Mucosa of descending colon (tissue), 3 donors: ENCODE results near the gene TNIK. TPM values are rescaled to one million over a fixed set of nuclear protein-coding genes. Genes with fewer than 3 reads are reported as not detected.

Source experiments
- ATAC-seq: fragments of 200-7000 bp; cut with Tn5 transposase; one replicate; pipeline ENCODE4 v1.9.1; 2020; ENCODE audit warnings: mild to moderate bottlenecking, moderate library complexity
- DNase-seq, 3 donors: peaks; one replicate each; pipeline ENCODE4 v3.0.0-alpha.2; 2020
- H3K36me3 ChIP-seq: fragments of 200-600 bp; one replicate; pipeline ENCODE4 v1.8.0; 2021; ENCODE audit warnings: low read depth, mild to moderate bottlenecking
- H3K4me1 ChIP-seq: fragments of 200-600 bp; one replicate; pipeline ENCODE4 v1.8.0; 2021; ENCODE audit warnings: low read depth, mild to moderate bottlenecking
- H3K4me3 ChIP-seq: fragments of 200-600 bp; one replicate; pipeline ENCODE4 v1.8.0; 2021; ENCODE audit warnings: mild to moderate bottlenecking
- H3K9me3 ChIP-seq: fragments of 200-600 bp; one replicate; pipeline ENCODE4 v1.8.0; 2021; ENCODE audit warnings: mild to moderate bottlenecking
- intact Hi-C, 2 donors: fragments of 100-400 bp; cut with DNase I in 1 of 2; cut with micrococcal nuclease in 1 of 2; formaldehyde crosslinking; loops; one replicate each; pipeline versions ENCODE4 v1.11.0 to v1.11.1; 2022; cut with DNase I, micrococcal nuclease
- total RNA-seq, 3 donors: library from RNA; stranded (reverse); fragmentation: NEBNext Ultra II Directional in 2 of 3; extraction: Animal tissue kit (Norgen Biotek cat#: 25700) in 2 of 3; gene quantifications; one replicate each; pipeline versions ENCODE4 v1.2.1 to v1.2.4, GENCODE V29; 2021 to 2023
- TF ChIP-seq, protein P1 (sequence below): fragments of 200-600 bp; IDR thresholded peaks from one replicate; pipeline ENCODE4 v1.8.0; 2022; ENCODE audit warnings: antibody characterized with exemption, mild to moderate bottlenecking
- donor health status: DM: no; HTN: no; CAD: no; lungs with moderate emphysema.
- donor health status: DM: no; HTN: no; CAD: no.
- donor health status: DM: no; HTN: yes; CAD: no.

Gene TNIK
- total RNA-seq, 3 donors from 2014 or later: 27.2 to 33.0 (median 28.0) TPM

DNA sequence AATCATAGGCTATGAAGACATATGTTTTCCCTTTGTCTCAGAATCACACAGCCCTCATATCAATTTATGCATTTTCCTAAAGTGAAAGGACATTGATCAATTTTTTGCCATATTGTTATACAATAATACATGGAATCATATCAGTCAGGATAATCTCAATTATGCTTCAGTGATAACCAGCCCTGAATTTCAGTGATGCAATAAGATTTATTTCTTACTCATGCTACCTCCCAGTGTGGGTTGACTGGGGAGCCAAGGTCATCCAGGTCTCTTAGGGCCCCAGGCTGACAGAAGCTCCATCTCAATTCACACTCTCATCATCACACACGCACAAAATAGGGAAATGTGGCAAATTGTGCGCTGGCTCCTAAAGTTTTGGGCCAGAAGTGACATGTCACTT lies 44.2 kb upstream of the TNIK start:
- Histone ChIP-seq H3K36me3 (no peaks in the 10 kb centered on the region), H3K9me3 (no peaks in the 10 kb centered on the region), H3K4me3 (no peak overlapping the region), H3K4me1 (no peaks in the 10 kb centered on the region)
- TF ChIP-seq, protein P1, sequence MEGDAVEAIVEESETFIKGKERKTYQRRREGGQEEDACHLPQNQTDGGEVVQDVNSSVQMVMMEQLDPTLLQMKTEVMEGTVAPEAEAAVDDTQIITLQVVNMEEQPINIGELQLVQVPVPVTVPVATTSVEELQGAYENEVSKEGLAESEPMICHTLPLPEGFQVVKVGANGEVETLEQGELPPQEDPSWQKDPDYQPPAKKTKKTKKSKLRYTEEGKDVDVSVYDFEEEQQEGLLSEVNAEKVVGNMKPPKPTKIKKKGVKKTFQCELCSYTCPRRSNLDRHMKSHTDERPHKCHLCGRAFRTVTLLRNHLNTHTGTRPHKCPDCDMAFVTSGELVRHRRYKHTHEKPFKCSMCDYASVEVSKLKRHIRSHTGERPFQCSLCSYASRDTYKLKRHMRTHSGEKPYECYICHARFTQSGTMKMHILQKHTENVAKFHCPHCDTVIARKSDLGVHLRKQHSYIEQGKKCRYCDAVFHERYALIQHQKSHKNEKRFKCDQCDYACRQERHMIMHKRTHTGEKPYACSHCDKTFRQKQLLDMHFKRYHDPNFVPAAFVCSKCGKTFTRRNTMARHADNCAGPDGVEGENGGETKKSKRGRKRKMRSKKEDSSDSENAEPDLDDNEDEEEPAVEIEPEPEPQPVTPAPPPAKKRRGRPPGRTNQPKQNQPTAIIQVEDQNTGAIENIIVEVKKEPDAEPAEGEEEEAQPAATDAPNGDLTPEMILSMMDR: no peak
- ATAC-seq (no peak), DNase-seq (no peak)
- intact Hi-C loops: no loop called here

DNA sequence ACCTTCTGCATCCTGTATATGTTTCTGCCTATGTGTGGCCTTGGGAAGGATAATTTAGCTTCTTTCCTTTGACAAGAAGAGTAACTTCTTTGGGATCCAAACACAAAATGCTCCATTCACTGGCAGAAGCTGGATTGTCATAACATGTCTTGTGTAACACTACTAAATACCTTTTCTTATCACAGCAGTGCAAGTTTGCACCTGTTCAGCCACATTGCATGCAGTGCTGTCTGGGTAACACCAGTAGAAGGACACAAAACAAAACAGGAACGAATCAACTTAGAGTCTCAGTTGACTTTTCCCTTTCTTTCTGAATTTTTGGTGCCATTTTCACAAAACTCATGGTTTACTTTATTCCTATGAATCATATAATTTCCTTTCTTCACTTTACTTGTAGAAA lies 43.6 kb upstream of the TNIK start:
- no peaks in the 10 kb centered on the region for H3K4me1 ChIP-seq
- TF ChIP-seq, protein P1: no peak
- H3K36me3 ChIP-seq: no peaks in the 10 kb centered on the region
- ATAC-seq (no peak), DNase-seq (no peak)
- intact Hi-C loops: no loop called here
- no peaks in the 10 kb centered on the region for H3K9me3 ChIP-seq
- no peak overlapping the region for H3K4me3 ChIP-seq

DNA sequence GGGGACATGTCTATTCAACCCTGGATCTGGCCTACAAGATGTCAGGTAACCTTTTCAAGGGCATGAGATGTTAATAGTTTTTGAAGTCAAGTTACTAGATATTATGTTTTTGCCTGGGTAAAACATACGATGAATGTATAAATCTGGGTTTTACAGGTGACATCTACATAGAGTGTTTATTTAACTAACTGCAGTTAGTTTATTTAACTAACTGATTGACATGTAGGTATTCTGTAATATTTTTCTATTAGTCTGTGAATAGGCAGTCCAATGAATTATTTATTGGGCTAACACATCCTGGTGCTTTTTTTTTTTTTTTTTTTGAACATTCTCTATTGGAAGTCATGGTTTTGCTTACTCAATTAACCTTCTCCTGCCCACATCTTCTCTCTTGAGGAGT lies 38.7 kb upstream of the TNIK start:
- no peak for ATAC-seq

DNA sequence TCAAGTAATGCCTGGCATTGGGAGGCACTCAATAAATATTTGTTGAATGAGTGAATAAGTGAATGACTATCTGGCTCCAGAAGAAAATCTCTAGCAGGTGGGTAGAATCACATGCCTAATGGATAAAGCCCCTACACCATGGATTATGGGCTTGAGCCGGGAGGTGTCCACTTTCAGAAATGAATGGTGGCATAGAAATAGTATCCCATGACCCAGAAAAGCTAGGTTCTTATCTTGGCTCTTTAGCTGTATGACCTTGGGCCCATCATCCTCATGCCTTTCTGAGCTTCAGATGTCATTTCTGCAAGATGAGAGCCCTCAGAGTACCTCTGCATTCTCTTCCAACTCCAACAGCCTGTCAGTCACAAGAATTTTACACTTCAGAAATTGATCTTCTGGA lies 37.3 kb upstream of the TNIK start:
- Histone ChIP-seq H3K36me3 (no peaks in the 10 kb centered on the region), H3K4me1 (no peaks in the 10 kb centered on the region), H3K9me3 (no peaks in the 10 kb centered on the region), H3K4me3 (no peak overlapping the region)
- intact Hi-C loops: no loop called here
- ATAC-seq: no peak
- TF ChIP-seq, protein P1: no peak
- no peak for DNase-seq

More for the DNA sequence above, 38.7 kb upstream of the TNIK start:
- TF ChIP-seq, protein P1: no peak
- H3K4me3 ChIP-seq: no peak overlapping the region
- H3K36me3 ChIP-seq: no peaks in the 10 kb centered on the region
- H3K4me1 ChIP-seq: no peaks in the 10 kb centered on the region
- no peaks in the 10 kb centered on the region for H3K9me3 ChIP-seq
- DNase-seq: no peak
- intact Hi-C loops: no loop called here

DNA sequence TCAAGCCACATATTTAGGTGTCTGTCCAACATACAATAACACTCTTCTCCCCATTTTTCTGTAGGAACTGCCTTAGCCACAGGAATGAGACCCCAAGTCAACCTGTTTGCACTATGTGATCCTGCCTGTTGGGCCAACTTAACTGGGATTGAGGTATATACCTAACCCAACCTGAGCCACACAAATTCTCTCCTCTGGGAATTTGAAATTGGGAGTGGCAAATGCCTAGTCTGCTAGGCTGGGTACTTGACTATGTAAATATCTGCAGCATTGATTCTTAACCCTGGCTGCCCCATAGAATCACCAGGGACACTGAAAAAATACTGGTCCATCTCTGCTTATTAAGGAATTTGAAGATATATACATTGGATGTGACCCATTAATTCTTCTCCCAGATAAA lies 35.2 kb upstream of the TNIK start:
- DNase-seq: no peak
- TF ChIP-seq, protein P1: no peak
- H3K4me3 ChIP-seq: no peak overlapping the region
- H3K36me3 ChIP-seq: no peaks in the 10 kb centered on the region
- no peak for ATAC-seq
- no peaks in the 10 kb centered on the region for H3K4me1 ChIP-seq
- intact Hi-C loops: no loop called here
- H3K9me3 ChIP-seq: no peaks in the 10 kb centered on the region

DNA sequence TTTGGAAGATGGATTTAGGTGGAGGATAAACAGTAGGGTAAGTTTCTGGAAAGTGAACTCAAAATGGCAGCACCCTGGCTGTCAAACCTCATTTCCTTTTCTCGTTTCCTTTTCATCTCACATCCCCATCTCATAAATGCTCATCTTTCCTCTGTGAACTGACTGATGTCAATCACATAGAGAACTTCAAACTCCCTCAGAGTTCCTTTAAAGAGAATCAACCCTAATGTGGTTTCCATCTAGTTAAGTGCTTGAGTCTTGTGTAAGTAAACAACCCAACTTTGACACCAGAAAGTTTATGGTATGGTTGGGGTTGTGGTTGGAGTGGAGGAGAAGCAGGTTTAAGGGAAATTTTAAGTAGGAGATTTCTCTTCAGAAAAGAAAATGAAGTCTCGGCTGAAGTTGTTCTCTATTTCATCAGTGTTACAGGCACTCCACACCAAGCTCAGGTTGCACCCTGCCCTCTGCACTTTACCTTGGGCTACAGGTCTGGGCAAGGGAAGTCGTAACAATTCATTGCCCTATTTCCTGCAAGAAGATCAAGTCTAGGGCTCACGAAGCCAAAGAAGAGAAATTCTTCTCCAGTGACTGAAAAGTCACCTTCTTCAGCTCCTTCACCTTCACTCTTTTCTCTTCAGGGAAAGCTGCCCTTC lies 34.4 kb upstream of the TNIK start:
- TF ChIP-seq, protein P1: no peak
- Histone ChIP-seq H3K36me3 (no peaks in the 10 kb centered on the region), H3K4me1 (no peaks in the 10 kb centered on the region), H3K4me3 (no peak overlapping the region), H3K9me3 (no peaks in the 10 kb centered on the region)
- DNase-seq (no peak), ATAC-seq (peak; percentile 19)
- intact Hi-C loops: no loop called here
